SK-N-SH treated with all-trans-retinoic acid at 6 μM for 48 hours (cell line): Measurements from ENCODE around the gene FTCDNL1.

ENCODE experiments used
- ATAC-seq: fragments of 200-7000 bp; cut with Tn5 transposase; 3 replicates; pipeline ENCODE4 v1.9.1; 2020; ENCODE audit warnings: mild to moderate bottlenecking, moderate library complexity
- ARNTL ChIP-seq: fragments of 450-650 bp; formaldehyde crosslinking; IDR thresholded peaks from 2 replicates; pipeline ENCODE4 v1.5.0; 2020; ENCODE audit warnings: low read depth, mild to moderate bottlenecking, moderate library complexity, borderline replicate concordance
- BACH2 ChIP-seq: fragments of 250-450 bp; sonication (Bioruptor Pico); IDR thresholded peaks from 2 replicates; pipeline ENCODE4 v1.9.0; 2021; ENCODE audit warnings: mild to moderate bottlenecking, borderline replicate concordance
- CSDC2 ChIP-seq: fragments of 250-450 bp; sonication (Bioruptor Pico); IDR thresholded peaks from 2 replicates; pipeline ENCODE4 v1.5.0; 2020; ENCODE audit warnings: mild to moderate bottlenecking, moderate library complexity
- ESRRG ChIP-seq: fragments of 250-450 bp; sonication (Bioruptor Pico); IDR thresholded peaks from 2 replicates; pipeline ENCODE4 v1.6.1; 2021; ENCODE audit warnings: mild to moderate bottlenecking
- GLIS3 ChIP-seq: fragments of 250-450 bp; sonication (Bioruptor Pico); IDR thresholded peaks from 2 replicates; pipeline ENCODE4 v1.5.0; 2020; ENCODE audit warnings: mild to moderate bottlenecking, moderate library complexity
- ISL1 ChIP-seq: fragments of 250-450 bp; sonication (Bioruptor Pico); IDR thresholded peaks from 2 replicates; pipeline ENCODE4 v2.1.2; 2022; ENCODE audit warnings: mild to moderate bottlenecking, moderate library complexity
- OSR1 ChIP-seq: fragments of 250-450 bp; sonication (Bioruptor Pico); IDR thresholded peaks from 2 replicates; pipeline ENCODE4 v1.8.0; 2022; ENCODE audit warnings: moderate library complexity, mild to moderate bottlenecking, inconsistent platforms
- PPARA ChIP-seq: fragments of 250-450 bp; sonication (Bioruptor Pico); IDR thresholded peaks from 2 replicates; pipeline ENCODE4 v1.5.0; 2020; ENCODE audit warnings: mild to moderate bottlenecking, borderline replicate concordance
- RARB ChIP-seq: fragments of 250-450 bp; sonication (Bioruptor Pico); IDR thresholded peaks from 2 replicates; pipeline ENCODE4 v1.8.0; 2021; ENCODE audit warnings: mild to moderate bottlenecking, moderate library complexity
- SNAI2 ChIP-seq: fragments of 250-450 bp; sonication (Bioruptor Pico); IDR thresholded peaks from 2 replicates; pipeline ENCODE4 v1.5.0; 2020; ENCODE audit warnings: mild to moderate bottlenecking, moderate library complexity
- TCF4 ChIP-seq: fragments of 250-450 bp; sonication (Bioruptor Pico); IDR thresholded peaks from 2 replicates; pipeline ENCODE4 v1.8.0; 2021; ENCODE audit warnings: mild to moderate bottlenecking, moderate library complexity, borderline replicate concordance
- TOX ChIP-seq: fragments of 250-450 bp; sonication (Bioruptor Pico); IDR thresholded peaks from 2 replicates; pipeline ENCODE4 v1.8.0; 2021; ENCODE audit warnings: mild to moderate bottlenecking, moderate library complexity, borderline replicate concordance
- ZC3H10 ChIP-seq: fragments of 250-450 bp; sonication (Bioruptor Pico); IDR thresholded peaks from 2 replicates; pipeline ENCODE4 v1.5.1; 2021; ENCODE audit warnings: mild to moderate bottlenecking, moderate library complexity
- ZFP3 ChIP-seq: fragments of 250-450 bp; sonication (Bioruptor Pico); IDR thresholded peaks from 2 replicates; pipeline ENCODE4 v1.5.0; 2020; ENCODE audit warnings: mild to moderate bottlenecking, moderate library complexity
- ZFP30 ChIP-seq: fragments of 450-650 bp; formaldehyde crosslinking; IDR thresholded peaks from 2 replicates; pipeline ENCODE4 v1.5.0; 2022; ENCODE audit warnings: mild to moderate bottlenecking, moderate library complexity
- ZNF565 ChIP-seq: fragments of 450-650 bp; formaldehyde crosslinking; conservative IDR thresholded peaks from 2 replicates; pipeline ENCODE4 v1.5.0; 2020; ENCODE audit warnings: low read depth, mild to moderate bottlenecking, moderate library complexity
- ZNF70 ChIP-seq: fragments of 450-650 bp; formaldehyde crosslinking; IDR thresholded peaks from 2 replicates; pipeline ENCODE4 v1.5.0; 2020; ENCODE audit warnings: mild to moderate bottlenecking, moderate library complexity
- ZNF8 ChIP-seq: fragments of 450-650 bp; formaldehyde crosslinking; IDR thresholded peaks from 2 replicates; pipeline ENCODE4 v1.5.0; 2020; ENCODE audit warnings: mild to moderate bottlenecking, moderate library complexity
- TF ChIP-seq, protein P1 (sequence below): fragments of 250-450 bp; sonication (Bioruptor Pico); IDR thresholded peaks from 2 replicates; pipeline ENCODE4 v1.8.0; 2021; ENCODE audit warnings: low read depth, mild to moderate bottlenecking, moderate library complexity, borderline replicate concordance
- TF ChIP-seq, protein P2 (sequence below): fragments of 250-450 bp; sonication (Bioruptor Pico); IDR thresholded peaks from 2 replicates; pipeline ENCODE4 v1.5.0; 2020; ENCODE audit warnings: mild to moderate bottlenecking, moderate library complexity
- TF ChIP-seq, protein P3 (sequence below): fragments of 250-450 bp; sonication (Bioruptor Pico); IDR thresholded peaks from 2 replicates; pipeline ENCODE4 v1.5.1; 2020; ENCODE audit warnings: low read depth, mild to moderate bottlenecking, moderate library complexity
- TF ChIP-seq, protein P4 (sequence below): fragments of 250-450 bp; sonication (Bioruptor Pico); IDR thresholded peaks from 2 replicates; pipeline ENCODE4 v1.5.1; 2021; ENCODE audit warnings: mild to moderate bottlenecking, moderate library complexity
- TF ChIP-seq, protein P5 (sequence below): fragments of 250-450 bp; sonication (Bioruptor Pico); IDR thresholded peaks from 2 replicates; pipeline ENCODE4 v1.8.0; 2020; ENCODE audit warnings: mild to moderate bottlenecking, moderate library complexity, borderline replicate concordance

FTCDNL1 gene

DNA sequence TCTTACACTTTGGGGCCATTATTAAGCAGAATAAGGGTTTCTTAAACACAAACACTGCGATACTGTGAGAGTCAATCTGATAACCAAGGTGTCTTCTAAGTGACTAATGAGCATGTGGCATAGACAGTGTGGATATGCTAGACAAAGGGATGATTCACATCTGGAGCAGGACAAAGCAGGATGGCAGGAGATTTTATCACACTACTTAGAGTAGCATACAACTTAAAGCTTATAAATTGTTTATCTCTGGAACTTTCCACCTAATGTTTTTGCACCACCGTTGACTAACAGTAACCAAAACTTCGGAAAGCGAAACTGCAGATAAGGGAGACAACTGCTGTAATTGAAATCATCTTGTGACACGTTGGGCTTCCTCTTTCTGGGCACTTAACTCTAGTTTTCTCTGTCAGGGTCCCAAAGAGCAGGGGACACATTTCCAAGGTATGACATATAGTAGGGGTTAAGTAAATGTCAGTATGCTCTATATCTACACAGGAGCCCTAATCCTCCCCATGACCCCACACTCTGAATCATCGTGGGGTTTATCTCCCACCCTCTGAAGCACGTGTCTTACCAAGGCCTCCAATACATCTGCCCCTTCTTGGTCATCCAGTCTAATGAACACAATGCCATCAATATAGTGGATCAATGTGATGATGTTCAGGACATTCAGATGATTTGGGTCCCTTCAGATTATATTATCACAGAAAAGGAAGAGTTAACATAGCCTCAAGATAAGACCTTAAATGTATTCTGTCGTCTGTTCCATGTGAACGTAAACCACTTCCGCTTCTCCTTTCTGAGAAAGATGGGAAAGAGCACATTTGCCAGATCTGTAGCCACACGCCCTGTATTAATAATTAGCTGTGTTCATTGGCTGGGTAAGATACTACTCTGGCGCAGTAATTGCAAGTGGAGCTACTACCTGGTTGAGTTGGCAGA is 78.7 kb downstream of the FTCDNL1 start:
- no peak for ATAC-seq

DNA sequence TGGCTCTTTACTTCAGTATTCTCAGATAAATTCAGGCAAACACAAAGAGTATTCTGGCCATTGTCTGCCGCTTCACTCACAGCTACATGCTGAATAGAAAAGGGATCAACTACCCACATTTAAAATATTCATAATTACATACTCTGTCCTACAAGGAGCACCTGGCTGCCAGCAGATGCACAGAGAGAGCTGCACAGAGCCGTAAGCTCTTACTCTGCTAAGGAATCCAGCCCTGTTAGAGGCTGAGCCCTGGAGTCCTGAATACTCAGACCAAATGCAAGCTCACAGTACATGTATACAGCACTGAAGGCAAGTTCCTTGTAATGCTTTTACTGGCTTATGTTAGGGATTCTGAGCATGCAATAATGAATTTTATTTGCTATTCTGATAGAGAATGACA is 80.3 kb downstream of the FTCDNL1 start:
- no peak for ATAC-seq
- no peak for TF ChIP-seq ZNF70 (CRISPR knock-in tag)
- TF ChIP-seq, protein P1, sequence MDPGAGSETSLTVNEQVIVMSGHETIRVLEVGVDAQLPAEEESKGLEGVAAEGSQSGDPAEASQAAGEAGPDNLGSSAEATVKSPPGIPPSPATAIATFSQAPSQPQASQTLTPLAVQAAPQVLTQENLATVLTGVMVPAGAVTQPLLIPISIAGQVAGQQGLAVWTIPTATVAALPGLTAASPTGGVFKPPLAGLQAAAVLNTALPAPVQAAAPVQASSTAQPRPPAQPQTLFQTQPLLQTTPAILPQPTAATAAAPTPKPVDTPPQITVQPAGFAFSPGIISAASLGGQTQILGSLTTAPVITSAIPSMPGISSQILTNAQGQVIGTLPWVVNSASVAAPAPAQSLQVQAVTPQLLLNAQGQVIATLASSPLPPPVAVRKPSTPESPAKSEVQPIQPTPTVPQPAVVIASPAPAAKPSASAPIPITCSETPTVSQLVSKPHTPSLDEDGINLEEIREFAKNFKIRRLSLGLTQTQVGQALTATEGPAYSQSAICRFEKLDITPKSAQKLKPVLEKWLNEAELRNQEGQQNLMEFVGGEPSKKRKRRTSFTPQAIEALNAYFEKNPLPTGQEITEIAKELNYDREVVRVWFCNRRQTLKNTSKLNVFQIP (CRISPR knock-in tag), result no peak
- no peak for TF ChIP-seq ISL1 (CRISPR knock-in tag)
- TF ChIP-seq PPARA (CRISPR knock-in tag), result no peak
- no peak for TF ChIP-seq RARB (CRISPR knock-in tag)
- no peak for TF ChIP-seq ESRRG (CRISPR knock-in tag)
- TF ChIP-seq ZNF565, result no peak
- no peak for TF ChIP-seq ZNF8
- no peak for TF ChIP-seq TCF4 (CRISPR knock-in tag)
- no peak for TF ChIP-seq ZFP30 (CRISPR knock-in tag)
- no peak for TF ChIP-seq BACH2 (CRISPR knock-in tag)
- no peak for TF ChIP-seq GLIS3
- no peak for TF ChIP-seq ARNTL (CRISPR knock-in tag)
- TF ChIP-seq, protein P2, sequence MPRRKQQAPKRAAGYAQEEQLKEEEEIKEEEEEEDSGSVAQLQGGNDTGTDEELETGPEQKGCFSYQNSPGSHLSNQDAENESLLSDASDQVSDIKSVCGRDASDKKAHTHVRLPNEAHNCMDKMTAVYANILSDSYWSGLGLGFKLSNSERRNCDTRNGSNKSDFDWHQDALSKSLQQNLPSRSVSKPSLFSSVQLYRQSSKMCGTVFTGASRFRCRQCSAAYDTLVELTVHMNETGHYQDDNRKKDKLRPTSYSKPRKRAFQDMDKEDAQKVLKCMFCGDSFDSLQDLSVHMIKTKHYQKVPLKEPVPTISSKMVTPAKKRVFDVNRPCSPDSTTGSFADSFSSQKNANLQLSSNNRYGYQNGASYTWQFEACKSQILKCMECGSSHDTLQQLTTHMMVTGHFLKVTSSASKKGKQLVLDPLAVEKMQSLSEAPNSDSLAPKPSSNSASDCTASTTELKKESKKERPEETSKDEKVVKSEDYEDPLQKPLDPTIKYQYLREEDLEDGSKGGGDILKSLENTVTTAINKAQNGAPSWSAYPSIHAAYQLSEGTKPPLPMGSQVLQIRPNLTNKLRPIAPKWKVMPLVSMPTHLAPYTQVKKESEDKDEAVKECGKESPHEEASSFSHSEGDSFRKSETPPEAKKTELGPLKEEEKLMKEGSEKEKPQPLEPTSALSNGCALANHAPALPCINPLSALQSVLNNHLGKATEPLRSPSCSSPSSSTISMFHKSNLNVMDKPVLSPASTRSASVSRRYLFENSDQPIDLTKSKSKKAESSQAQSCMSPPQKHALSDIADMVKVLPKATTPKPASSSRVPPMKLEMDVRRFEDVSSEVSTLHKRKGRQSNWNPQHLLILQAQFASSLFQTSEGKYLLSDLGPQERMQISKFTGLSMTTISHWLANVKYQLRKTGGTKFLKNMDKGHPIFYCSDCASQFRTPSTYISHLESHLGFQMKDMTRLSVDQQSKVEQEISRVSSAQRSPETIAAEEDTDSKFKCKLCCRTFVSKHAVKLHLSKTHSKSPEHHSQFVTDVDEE (CRISPR knock-in tag), result no peak
- no peak for TF ChIP-seq CSDC2 (CRISPR knock-in tag)
- no peak for TF ChIP-seq SNAI2 (CRISPR knock-in tag)
- no peak for TF ChIP-seq TOX
- TF ChIP-seq OSR1 (CRISPR knock-in tag), result no peak
- no peak for TF ChIP-seq ZC3H10

More for the DNA sequence above, 78.7 kb downstream of the FTCDNL1 start:
- TF ChIP-seq, protein P3, sequence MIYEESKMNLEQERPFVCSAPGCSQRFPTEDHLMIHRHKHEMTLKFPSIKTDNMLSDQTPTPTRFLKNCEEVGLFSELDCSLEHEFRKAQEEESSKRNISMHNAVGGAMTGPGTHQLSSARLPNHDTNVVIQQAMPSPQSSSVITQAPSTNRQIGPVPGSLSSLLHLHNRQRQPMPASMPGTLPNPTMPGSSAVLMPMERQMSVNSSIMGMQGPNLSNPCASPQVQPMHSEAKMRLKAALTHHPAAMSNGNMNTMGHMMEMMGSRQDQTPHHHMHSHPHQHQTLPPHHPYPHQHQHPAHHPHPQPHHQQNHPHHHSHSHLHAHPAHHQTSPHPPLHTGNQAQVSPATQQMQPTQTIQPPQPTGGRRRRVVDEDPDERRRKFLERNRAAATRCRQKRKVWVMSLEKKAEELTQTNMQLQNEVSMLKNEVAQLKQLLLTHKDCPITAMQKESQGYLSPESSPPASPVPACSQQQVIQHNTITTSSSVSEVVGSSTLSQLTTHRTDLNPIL (CRISPR knock-in tag), result no peak
- no peak for TF ChIP-seq GLIS3
- TF ChIP-seq PPARA (CRISPR knock-in tag), result no peak
- TF ChIP-seq ZNF565, result no peak
- no peak for TF ChIP-seq CSDC2 (CRISPR knock-in tag)
- TF ChIP-seq SNAI2 (CRISPR knock-in tag), result no peak
- no peak for TF ChIP-seq TCF4 (CRISPR knock-in tag)
- TF ChIP-seq, protein P1 (CRISPR knock-in tag), result no peak
- no peak for TF ChIP-seq ZFP3
- no peak for TF ChIP-seq TOX
- TF ChIP-seq ZNF70 (CRISPR knock-in tag), result no peak
- TF ChIP-seq, protein P4, sequence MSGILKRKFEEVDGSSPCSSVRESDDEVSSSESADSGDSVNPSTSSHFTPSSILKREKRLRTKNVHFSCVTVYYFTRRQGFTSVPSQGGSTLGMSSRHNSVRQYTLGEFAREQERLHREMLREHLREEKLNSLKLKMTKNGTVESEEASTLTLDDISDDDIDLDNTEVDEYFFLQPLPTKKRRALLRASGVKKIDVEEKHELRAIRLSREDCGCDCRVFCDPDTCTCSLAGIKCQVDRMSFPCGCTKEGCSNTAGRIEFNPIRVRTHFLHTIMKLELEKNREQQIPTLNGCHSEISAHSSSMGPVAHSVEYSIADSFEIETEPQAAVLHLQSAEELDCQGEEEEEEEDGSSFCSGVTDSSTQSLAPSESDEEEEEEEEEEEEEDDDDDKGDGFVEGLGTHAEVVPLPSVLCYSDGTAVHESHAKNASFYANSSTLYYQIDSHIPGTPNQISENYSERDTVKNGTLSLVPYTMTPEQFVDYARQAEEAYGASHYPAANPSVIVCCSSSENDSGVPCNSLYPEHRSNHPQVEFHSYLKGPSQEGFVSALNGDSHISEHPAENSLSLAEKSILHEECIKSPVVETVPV (CRISPR knock-in tag), result no peak
- no peak for TF ChIP-seq ARNTL (CRISPR knock-in tag)
- TF ChIP-seq BACH2 (CRISPR knock-in tag), result no peak
- TF ChIP-seq, protein P5, sequence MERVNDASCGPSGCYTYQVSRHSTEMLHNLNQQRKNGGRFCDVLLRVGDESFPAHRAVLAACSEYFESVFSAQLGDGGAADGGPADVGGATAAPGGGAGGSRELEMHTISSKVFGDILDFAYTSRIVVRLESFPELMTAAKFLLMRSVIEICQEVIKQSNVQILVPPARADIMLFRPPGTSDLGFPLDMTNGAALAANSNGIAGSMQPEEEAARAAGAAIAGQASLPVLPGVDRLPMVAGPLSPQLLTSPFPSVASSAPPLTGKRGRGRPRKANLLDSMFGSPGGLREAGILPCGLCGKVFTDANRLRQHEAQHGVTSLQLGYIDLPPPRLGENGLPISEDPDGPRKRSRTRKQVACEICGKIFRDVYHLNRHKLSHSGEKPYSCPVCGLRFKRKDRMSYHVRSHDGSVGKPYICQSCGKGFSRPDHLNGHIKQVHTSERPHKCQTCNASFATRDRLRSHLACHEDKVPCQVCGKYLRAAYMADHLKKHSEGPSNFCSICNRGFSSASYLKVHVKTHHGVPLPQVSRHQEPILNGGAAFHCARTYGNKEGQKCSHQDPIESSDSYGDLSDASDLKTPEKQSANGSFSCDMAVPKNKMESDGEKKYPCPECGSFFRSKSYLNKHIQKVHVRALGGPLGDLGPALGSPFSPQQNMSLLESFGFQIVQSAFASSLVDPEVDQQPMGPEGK (CRISPR knock-in tag), result no peak
- TF ChIP-seq, all 23 proteins: peak for 0
